Fibroblast of mammary gland (primary cell): ENCODE measurements around the gene DCC.

Experiments used
- DNase-seq: peaks from one replicate; pipeline ENCODE4 v3.0.0-alpha.2; 2010; ENCODE audit warnings: low read depth
- H3K4me3 ChIP-seq: 2 replicates; pipeline ENCODE4 v1.5.1; 2011; ENCODE audit warnings: low read depth, mild to moderate bottlenecking, low read length, moderate library complexity; ENCODE audit not compliant: control insufficient read depth
- TF ChIP-seq, protein P1 (sequence below): conservative IDR thresholded peaks from 2 replicates; pipeline ENCODE4 v1.5.1; 2011; ENCODE audit warnings: low read depth, low read length, inconsistent platforms; ENCODE audit not compliant: control insufficient read depth, insufficient read depth

Gene DCC

DNA sequence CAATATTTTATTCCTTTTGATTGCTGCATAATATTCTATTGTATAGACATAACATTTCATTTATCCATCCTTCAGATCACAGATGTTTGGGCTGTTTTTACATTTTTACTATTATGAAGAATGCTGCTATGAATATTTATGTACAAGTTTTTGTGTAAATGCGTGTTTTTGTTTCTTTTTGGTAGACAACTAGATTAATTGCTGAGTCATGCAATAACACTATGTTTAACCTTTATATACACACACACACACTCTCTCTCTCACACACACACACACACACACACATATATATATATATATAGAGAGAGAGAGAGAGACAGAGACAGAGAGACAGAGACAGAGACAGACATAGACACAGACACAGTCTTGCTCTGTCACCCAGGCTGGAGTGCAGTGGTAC, 926.9 kb downstream of the DCC start:
- DNase-seq = no peak
- H3K4me3 ChIP-seq = no peak overlapping the region
- TF ChIP-seq, protein P1, sequence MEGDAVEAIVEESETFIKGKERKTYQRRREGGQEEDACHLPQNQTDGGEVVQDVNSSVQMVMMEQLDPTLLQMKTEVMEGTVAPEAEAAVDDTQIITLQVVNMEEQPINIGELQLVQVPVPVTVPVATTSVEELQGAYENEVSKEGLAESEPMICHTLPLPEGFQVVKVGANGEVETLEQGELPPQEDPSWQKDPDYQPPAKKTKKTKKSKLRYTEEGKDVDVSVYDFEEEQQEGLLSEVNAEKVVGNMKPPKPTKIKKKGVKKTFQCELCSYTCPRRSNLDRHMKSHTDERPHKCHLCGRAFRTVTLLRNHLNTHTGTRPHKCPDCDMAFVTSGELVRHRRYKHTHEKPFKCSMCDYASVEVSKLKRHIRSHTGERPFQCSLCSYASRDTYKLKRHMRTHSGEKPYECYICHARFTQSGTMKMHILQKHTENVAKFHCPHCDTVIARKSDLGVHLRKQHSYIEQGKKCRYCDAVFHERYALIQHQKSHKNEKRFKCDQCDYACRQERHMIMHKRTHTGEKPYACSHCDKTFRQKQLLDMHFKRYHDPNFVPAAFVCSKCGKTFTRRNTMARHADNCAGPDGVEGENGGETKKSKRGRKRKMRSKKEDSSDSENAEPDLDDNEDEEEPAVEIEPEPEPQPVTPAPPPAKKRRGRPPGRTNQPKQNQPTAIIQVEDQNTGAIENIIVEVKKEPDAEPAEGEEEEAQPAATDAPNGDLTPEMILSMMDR = no peak

DNA sequence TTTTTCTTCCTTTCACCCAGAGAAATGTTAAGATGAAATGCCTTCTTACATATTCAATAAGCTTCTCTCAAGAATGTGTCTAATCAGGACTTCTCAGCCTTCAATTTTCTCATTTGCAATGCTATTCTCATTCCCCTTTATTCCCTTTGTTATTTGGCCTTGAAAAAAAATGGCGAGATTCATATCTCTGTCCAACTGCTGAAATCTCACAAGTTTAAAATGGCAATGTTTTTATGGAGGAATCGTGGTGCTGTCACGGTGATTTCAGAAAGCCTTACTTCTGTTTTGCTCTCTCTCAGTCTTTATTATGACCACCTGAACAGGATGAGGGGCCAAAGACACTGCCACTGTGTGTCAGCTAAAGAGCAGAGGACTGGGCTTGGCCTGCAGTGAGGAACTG, 928.5 kb downstream of the DCC start:
- TF ChIP-seq, protein P1 = no peak
- DNase-seq = no peak
- H3K4me3 ChIP-seq = no peak overlapping the region

DNA sequence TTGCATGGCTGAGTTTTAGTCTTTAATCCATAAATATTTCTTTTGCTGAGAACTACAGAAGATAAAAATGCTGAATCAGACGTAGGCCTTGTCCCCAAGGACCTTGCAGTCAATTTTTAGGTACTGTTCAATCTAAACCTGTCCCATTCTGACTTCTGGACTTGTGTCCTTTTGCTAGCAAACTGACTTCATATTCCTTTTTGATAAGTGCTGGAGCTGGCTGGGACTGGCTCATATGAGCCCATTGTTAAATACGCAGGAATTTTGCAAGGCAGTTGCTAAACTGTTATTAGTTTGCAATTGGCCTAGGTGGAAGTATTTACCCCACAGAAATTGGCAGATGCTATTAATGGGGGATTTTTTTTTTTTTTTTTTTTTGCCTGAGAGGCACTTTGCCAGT, 941.4 kb downstream of the DCC start:
- no peak overlapping the region for H3K4me3 ChIP-seq
- DNase-seq = no peak
- TF ChIP-seq, protein P1 = no peak

DNA sequence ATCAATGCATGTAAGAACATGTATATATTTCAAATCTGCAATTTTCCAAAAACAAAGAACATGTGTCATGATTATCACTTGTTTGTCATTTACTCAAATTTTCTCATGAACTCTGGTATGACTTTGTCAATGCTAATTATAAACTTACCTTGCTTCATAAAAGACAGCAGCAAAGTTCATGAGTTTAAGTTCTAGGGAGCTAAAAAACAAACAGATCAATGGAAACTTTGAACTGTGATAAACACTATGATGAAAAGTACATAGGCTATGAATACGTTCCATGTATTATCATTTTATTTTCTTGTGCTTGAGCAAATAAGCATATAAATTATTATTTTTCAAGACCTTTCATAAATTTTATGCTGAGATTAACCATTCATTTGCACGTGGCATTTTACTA, 943.7 kb downstream of the DCC start:
- DNase-seq = no peak
- TF ChIP-seq, protein P1 = no peak
- no peak overlapping the region for H3K4me3 ChIP-seq

DNA sequence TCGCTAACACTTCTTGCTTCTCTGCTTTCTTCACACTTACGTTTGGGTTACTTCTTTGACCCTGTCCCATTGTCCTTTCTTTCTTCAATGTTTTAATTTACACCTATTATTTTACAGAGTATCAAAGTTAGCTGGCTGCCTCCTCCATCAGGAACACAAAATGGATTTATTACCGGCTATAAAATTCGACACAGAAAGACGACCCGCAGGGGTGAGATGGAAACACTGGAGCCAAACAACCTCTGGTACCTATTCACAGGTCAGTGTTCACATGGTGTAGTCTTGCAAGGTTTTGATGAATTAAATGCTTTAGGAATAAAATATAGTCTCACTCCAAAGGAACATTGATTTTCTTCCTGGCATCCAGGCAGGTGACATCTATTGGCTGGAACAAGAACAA, 965.5 kb downstream of the DCC start:
- H3K4me3 ChIP-seq = no peak overlapping the region
- DNase-seq = no peak
- TF ChIP-seq, protein P1 = no peak

DNA sequence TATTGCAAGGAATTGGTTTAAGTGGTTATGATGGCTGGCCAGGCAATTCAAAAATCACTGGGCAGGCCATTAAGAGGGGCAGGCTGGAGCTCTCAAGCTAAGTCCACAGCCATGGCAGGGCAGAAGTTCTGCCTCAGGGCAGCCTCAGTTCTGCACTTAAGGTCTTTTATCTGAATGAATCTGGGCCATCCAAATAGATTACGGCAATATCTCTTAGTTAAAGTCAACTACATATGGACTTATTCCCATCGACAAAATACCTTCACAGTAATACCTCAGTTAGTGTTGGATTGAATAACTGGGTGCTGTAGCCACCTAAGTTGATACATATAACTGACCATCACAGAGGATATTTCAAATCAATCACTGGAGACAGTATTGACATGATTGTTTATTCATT, 979.6 kb downstream of the DCC start:
- DNase-seq = no peak
- H3K4me3 ChIP-seq = no peak overlapping the region
- TF ChIP-seq, protein P1 = no peak

DNA sequence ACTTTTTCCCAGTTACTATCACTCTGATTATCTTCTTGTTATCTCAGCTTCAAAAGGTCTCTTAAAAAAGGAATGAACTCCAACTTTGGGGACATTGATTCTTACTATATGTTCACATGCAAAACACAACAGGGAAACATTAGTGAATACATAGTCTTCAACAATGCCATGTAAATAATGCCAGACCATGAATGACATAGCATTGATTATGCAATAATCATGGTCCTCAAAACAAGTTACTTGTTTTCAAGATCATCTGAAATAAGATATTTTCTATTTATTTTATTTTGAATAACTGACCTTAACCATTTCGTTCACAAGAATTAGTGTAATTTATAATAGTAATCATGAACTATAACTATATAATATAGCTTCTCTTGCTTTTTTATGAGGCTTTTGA, 982.2 kb downstream of the DCC start:
- DNase-seq = no peak
- no peak overlapping the region for H3K4me3 ChIP-seq
- TF ChIP-seq, protein P1 = no peak
